ENCODE results near the gene CCDC38.
A peak's percentile ranks its signal among the peaks of the same experiment; 100 is the strongest.
"Not testable (repeated sequence)": the region's sequence is repeated elsewhere in the genome, so short reads cannot be mapped to it uniquely, and the experiment has no call there.

The CCDC38 gene
- long read RNA-seq, donor 1, result 0 reads
- long read RNA-seq, donor 2, result 0 reads
- long read RNA-seq, donor 3, result 0 reads
- long read RNA-seq, donor 4, result 0 reads
- long read RNA-seq, donor 5, result 0 reads
- long read RNA-seq, donor 6, result 0 reads
- long read RNA-seq, donor 7, result 0 reads
- long read RNA-seq, donor 8, result 0 reads

DNA sequence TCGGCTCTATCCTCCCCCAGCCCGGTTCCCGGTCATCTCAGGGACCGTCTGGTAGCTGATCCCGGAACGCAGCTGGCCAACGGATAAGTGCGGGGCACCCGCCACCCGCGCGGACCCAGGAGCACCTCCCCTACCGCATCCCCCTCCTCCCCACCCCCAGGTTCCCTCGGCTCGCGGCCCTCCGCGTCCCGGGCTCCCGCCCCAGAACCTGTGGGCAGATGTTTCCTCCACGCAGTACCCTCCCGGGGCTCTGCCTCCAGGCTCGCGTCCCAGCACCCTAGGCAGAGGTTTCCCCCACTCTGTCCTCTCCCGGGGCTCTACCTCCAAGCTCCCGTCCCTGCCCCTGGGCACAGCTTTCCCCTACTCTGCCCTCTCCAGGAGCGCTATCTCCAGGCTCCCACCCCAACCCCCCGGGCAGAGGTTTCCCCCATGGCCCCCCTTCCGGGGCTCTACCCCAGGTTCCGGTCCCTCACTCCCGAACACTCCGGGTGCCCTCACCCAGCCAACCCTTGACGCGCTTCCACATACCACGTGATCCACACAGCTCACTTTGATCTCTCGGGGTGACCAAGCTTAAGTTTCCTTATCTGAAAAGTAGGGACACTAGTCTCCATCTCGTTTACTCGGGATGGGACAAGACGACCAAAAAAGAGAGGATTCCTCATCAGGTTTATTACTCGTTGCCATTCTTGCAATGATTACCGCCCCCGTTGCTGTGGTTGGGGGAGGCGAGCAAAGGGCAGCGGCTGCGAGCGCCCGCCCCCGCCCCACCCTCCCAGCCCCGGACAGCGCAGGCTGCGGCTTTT lies at the start of gene CCDC38:
Gene CCDC38 (minus strand): TSS at position 91 of the 806 bp plus-strand sequence. CDS start 6,105 bp downstream, outside the sequence.
- DNase-seq, result peak; percentile 77

DNA sequence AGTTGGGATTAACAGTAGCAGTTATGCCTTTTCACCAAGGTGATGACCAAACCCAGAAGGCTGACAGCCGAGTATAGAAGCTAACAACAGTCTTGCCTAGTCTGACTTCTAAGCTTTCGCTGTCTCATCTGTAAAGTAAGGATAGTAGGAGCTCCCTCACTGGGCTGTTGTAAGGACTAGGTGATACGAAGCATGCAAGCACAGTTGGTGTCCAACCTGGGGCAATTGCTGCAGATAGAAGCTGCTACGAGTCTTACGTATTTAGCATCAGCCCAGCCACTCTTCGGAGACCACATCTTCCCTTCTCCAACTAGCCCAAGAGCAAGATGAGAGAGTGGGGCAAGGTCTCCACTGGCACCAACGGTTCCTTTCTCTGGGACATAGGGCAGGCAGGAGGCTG lies 47.7 kb upstream of the CCDC38 start:
- DNase-seq, result no peak

DNA sequence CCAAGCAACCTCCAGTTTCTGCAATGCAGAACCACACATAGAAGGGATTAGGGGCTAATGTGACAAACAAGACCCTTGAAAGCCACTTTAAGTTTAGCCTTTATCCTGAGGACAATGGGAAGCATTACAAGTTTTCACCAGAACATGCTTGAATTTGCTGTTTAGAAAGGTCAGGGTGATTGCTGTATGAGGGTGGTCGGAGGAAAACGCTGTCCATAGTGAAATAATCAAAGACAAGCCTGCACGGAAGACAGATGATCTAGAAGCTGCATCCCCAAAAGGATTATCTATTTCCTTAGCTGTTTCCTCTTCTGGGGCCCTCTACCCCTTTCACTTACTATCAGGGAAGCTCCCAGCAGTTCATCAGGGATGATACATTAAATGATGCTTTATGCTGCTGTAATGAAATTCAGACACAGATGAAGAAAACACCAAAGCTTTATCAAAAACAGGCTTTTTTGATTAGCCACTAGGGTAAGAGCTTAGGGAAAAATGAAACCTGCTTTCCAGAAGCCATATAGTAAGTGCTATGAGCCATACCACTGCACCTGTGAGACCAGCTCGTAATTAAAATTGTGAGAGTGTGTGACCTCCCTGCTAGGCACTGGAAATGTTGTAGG lies 47.2 kb upstream of the CCDC38 start:
- DNase-seq, result no peak

GRCh38 chr12:95988506-95989275 lies 46.3 kb upstream of the CCDC38 start:
- DNase-seq, result no peak

GRCh38 chr12:95986635-95987570 lies 44.5 kb upstream of the CCDC38 start:
- DNase-seq, result no peak

DNA sequence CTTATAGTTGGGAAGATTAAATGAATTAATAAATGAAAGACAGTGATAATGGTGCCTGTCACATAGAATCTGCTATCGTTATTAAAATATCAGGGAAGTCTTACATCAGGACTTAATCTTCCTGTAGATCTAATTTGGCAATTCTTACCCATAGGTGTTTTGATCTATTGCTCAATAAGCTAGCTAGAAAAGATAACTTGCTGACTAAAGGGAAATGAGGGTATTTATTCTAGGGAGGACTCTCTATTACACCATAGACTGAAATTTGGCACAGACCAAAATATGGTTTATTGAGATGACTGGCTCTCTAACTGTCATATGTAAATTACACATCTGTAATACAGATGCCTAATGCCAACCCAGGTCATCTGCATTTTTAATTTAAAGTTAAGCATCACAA lies 42.3 kb upstream of the CCDC38 start:
- no peak for DNase-seq

GRCh38 chr12:95982602-95983001 lies 40.2 kb upstream of the CCDC38 start:
- DNase-seq, result no peak

DNA sequence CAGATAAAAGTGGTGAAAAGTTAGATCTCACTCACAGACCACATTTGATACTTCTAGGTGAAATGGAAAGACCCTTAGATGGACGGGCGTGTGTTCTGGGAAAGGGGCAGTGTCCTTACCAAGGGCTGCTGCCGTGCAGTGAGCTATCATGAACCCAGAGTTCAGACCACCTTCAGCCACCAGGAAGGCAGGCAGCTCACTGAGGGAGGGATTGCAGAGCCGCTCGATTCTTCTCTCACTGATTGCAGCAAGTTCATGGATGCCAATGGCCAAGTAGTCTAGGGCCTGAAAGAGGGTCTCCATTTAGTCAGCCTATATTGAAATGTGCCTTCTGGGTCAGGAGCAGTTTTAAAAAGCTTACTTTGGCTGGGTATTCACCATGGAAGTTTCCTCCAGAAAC lies 38.0 kb upstream of the CCDC38 start:
- no peak for DNase-seq

DNA sequence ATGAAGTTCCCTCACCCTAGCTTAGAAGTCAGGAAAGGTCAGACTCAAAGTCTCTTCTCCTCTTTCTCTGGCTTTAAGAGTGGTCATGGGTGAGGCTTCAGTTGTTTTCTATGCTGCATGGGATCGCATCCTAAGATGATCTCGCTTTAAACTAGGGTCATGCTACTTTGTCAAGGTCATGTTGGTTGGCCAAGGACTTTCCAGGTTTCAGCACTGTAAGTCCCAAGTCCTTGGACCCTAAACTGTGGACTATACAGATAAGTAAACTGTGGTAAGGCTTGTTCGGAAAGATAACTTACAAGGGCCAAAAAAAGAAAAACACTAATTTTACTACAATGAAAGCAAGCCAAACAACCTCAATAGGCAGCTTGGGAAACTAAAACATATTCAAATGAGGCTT lies 36.4 kb upstream of the CCDC38 start:
- DNase-seq, result no peak

- DNase-seq, result no peak
Observed at GRCh38 chr12:95978351-95978750, 35.9 kb upstream of the CCDC38 start.

DNA sequence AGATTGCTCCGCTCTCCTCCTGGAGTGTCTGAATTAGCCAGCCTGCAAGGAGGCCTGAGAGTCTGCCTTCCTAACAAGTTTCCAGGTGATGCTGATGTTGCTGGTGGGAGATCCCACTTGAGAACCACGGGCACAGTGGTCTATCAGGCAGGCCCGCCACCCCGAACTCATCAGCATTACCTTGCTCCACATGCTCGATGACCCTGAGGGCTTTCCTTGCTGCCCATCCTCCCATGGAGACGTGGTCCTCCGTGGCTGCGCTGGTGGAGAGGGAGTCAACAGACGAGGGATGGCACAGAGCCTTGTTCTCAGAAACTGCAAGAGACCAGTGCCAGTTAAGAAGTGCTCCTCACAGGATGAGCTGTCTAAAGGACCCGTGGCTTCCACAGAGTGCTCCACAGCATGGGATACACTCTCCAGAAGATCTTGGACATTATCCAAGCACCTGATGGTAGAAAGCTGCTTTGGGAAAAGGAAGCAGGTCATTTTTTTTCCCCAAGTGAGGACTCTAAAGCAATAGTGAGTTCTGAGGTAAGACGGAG lies 35.4 kb upstream of the CCDC38 start:
- no peak for DNase-seq

DNA sequence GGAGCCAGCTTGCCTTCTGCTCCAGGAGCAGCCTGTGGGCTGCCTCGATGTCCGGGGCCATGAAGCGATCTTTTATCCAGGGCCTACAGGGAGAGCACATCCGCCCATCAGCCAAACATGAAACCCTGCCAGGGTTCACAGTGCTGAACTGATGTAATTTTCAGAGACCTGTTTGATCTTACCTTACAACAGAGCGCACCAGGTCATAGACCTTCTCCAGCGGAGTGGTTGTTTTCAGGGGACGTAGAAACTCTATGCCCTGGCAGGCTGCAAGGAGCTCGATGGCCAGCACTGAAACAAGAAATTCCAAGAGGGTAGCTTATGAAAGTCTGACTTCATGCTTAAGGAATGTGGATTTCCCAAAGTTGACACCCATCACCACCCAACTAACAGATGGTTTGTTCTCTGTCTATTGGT lies 34.0 kb upstream of the CCDC38 start:
- no peak for DNase-seq

- DNase-seq, result no peak
Observed at GRCh38 chr12:95975491-95975890, 33.1 kb upstream of the CCDC38 start.

DNA sequence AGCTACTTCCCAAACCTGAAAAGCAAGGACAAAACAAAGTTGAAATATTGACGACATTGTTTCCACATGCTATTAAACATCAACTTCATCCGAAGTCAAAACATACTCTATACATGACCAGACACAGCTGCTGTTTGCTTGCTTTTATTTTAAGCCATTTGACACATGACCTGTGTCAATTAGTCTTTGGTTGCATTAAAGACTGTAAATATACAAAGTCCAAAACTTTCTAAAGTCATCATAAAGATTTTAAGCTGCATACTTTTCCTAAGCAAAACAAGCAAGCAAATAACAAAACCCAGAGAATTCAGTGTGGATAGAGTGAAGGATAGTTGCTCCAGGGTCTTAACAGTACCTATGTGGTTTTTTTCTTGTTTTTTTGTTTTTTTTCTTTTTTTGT lies 31.9 kb upstream of the CCDC38 start:
- no peak for DNase-seq

- DNase-seq, result peak; percentile 15
Observed at GRCh38 chr12:95972832-95973456, 30.5 kb upstream of the CCDC38 start.

DNA sequence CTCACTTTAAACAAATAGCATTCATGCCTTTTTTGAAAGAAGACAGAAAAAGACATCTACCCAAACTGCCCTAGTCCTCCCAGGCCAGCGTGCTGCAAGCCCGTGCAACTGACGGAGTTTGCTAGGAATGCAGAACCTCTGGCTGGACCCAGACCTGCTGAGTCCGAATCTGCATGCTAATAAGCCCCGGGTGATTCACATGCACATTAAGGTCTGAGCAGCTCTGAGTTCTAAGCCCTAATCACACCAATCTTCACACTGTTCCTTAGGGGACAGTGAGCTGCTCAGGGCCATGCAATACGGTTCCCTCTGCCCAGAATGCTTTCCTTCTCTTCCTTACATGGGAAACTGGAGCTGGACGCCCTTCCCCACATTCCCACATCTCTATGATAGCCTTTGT lies 28.5 kb upstream of the CCDC38 start:
- DNase-seq, result no peak

- DNase-seq, result not testable (repeated sequence)
Observed at GRCh38 chr12:95969116-95969515, 26.7 kb upstream of the CCDC38 start.

DNA sequence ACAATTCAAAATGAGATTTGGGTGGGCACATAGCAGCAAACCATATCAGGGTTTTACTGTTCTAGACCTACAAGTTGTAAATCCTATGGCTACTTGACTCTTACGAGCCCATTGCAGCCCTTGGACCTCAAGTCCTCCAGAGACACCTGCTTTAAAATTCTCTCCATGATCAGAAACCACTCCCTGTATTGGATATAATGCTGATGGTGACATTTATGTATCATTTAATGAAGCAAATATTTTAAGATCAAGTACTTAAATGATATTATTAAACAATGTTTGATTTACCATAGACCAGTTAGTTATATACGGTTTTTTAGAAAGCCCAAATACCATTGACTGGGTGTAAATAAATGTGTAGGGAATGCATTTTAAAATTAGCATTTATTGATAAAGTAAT lies 24.9 kb upstream of the CCDC38 start:
- no peak for DNase-seq

DNA sequence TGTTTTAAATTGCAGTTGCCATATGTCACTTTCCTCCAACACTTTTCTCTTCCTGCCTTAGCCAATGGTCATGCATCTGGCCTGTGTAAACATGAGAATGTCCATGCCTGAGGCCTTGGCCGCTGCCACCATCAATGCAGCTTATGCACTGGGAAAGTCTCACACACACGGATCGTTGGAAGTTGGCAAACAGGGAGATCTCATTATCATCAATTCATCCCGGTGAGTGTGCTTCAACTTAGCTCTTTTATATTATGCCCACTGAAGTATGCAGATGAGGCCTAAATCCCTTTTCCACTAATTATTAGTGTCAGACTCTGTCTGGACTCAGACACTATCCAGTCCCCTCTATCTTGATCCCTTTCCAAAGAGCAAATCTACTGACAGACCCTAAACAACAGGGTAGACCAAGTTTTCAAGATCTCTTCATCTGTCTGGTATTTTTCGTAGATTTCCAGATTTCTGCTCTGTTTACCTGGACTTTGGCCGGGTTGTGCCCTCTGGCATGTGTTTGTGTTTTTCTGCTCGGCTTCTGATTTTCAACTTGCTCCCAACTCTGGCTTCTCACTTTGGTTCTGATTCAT lies 24.0 kb upstream of the CCDC38 start:
- DNase-seq, result no peak

- no peak for DNase-seq
Observed at GRCh38 chr12:95963096-95963495, 20.7 kb upstream of the CCDC38 start.

DNA sequence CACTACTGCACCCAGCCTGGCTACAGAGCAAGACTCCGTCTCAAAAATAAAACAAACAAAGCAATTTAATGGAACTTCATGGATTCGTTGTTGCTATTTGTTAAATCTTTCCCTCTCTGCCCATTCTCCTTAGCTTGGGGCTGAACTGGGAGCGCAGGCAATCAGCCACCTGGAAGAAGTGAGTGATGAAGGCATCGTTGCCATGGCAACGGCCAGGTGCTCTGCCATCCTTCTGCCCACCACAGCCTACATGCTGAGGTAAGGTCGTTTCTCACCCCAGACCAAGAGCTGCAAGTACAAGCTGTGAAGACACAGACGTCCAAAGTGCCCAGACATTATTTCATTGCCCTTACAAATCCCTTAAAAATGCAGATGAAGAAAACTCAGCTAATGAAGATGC lies 19.8 kb upstream of the CCDC38 start:
- no peak for DNase-seq

All from right kidney (tissue), 9 donors.